GM21360 (cell line): ENCODE results near the gene GRN.

Source experiments
- ATAC-seq: cut with Tn5 transposase; IDR thresholded peaks from one replicate; pipeline ENCODE4 v1.9.1; 2021; ENCODE audit warnings: mild to moderate bottlenecking, moderate library complexity; ENCODE audit not compliant: unreplicated experiment

Gene GRN

DNA sequence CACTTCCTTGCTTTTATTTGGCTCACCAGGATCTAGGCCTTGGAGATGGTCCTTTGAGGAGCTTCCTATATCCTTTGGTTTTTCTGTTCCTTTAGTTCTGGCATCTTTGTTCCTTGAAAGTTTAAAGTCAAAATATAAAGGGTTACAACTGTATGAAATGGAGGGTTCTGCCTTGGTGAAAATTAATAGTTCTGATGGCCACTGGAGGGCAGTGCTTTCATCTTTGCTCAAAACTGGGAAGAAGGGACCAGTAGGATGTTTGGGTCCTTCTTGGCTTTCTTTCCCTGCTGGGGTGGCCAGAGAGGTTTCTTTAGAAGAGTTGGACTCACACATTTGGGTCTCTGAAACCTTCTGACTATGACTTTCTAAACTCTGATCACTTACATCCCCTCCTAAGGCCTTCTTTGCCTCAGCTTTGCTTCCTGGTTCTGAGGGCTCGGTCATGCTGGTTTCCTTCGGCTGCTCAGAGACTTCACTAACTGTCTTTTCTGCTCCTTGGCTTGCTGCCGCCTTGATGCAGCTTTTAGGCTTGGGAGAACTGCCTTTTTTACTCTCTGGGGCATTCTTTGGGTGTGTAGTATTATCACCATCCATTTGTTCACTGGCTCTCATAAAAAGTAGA lies 55.2 kb downstream of the GRN start:
- no peak for ATAC-seq
